ENCODE results near the gene SLC22A15.
"Not testable (repeated sequence)": the region's sequence is repeated elsewhere in the genome, so short reads cannot be mapped to it uniquely, and the experiment has no call there.

SLC22A15 gene

DNA sequence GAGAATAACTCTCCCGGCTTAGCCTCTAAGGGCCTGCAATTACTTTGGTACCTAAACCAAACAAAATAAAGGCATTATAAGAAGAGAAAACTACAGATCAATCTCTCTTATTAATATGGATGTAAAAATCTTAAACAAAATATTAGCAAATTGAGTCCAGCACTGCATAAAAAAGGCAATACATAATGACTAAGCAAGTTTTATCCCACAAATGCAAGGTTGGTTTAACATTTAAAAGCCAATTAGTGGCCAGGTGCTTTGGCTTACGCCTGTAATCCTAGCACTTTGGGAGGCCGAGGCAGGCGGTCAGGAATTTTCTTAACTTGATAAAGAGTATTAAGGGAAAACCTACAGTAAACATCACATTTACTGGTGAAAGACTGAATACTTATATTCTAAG lies 67.8 kb downstream of the SLC22A15 start:
- no peak for DNase-seq

DNA sequence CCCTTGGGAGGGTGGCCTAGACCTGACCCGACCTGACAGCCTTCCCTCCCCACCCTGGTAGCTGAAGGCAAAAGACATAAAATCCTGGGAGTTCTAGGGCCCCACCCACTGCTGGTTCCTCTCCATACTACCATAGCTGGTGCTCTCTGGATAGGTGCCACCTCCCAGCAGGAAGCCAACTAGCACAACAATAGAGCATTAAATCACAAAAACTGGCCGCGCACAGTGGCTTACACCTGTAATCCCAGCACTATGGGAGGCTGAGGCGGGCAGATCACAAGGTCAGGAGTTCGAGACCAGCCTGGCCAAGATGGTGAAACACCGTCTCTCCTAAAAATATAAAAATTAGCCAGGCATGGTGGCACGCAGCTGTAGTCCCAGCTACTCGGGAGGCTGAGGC lies 70.6 kb downstream of the SLC22A15 start:
- not testable (repeated sequence) for DNase-seq

- not testable (repeated sequence) for DNase-seq
Measured at GRCh38 chr1:116051896-116052295, 75.6 kb downstream of the SLC22A15 start.

DNA sequence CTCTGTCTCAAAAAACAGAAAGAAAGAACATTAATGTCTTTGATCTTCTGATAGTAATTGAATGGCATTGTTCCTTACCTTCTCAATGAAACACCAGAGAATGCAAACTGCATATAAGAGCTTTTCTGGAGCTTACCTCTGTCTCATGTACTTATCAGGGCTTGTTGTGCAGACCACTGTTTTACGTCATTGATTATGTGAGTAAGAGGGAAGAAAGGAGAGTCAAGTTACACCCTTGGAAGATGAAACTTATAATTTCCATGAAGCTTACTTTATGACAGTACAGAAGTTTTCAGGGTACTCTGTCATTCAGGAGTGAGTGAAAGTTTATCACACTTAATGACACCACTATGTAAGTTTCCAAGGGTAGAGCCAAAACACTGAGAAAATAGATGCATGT lies 85.9 kb downstream of the SLC22A15 start:
- DNase-seq, result no peak

GRCh38 chr1:116064616-116065015 lies 88.3 kb downstream of the SLC22A15 start:
- no peak for DNase-seq

DNA sequence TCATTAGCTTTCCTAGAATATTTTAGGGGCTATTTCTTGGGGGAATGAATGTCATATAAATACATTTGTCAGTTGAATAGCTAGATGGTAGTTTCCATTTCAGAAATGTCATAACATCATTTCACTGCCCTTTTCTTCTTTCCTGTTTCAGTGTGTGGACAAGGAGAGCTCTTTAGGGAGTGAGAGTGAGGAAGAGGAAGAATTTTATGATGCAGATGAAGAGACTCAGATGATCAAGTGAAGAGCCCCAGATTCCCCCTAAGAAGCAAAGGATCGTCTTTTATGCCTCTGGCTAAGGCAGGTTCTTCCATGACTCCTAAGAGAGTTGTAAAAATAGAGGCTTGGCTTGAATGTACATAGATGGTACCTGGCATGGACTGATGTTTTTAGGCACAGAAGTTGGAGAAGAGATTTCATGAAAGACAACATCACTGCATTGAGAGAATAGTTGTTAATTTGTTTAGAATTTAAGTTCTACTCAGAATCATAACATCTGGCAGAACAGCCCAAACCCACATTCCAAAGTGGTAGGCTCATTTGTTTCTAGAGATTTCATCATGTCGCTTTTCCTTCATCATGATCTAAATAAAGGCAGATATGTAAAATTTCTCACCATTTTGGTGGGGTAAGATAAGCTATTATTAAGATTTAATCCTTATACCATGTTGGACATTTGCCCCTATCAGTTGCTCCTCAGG lies 90.7 kb downstream of the SLC22A15 start:
- DNase-seq, result no peak

GRCh38 chr1:116067566-116067890 lies 91.2 kb downstream of the SLC22A15 start:
- DNase-seq, result no peak

GRCh38 chr1:116075575-116075974 lies 99.3 kb downstream of the SLC22A15 start:
- no peak for DNase-seq

- no peak for DNase-seq
Measured at GRCh38 chr1:116075990-116076389, 99.7 kb downstream of the SLC22A15 start.

DNA sequence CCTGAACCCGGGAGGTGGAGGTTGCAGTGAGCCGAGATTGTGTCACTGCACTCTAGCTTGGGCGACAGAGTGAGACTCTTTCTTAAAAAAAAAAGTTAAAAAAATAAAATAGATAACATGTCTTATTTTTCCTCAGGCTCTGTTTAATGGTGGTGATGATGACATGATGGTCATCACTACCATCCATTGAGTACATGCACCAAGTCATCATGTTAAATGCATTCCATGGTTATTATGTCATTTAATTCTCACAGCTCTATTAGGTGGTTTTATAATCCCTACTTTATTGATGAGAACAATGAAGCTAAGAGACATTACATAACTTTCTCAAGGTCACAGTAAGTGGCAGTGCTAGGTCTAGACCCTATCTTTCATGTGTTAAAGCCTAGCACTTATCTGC lies 100.5 kb downstream of the SLC22A15 start:
- no peak for DNase-seq

DNA sequence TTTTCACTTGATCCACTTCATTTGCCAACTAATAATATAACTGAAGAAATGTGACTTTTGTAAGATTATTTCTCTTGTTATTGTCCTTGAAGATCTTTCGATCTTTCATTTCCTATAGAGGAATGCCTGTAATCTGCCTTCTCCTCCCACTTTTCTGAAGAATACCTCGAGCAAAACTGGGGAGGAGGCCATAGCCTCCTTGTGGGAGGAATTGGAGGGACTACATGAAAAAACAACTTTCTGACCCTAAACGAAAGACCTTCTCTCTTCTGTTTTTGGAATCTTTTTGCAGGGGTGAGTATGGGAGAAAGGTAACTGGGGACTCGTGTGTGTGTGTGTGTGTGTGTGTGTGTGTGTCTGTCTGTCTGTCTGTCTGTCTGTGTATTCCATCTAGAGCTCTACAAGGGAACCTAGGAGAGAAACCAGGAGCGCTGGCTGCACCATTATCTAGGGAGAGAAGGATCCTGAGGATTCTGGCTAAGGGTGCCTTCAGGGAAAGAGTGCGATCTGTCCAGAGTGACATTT lies 102.4 kb downstream of the SLC22A15 start:
- DNase-seq, result no peak

- no peak for DNase-seq
Measured at GRCh38 chr1:116087628-116088027, 111.3 kb downstream of the SLC22A15 start.

DNA sequence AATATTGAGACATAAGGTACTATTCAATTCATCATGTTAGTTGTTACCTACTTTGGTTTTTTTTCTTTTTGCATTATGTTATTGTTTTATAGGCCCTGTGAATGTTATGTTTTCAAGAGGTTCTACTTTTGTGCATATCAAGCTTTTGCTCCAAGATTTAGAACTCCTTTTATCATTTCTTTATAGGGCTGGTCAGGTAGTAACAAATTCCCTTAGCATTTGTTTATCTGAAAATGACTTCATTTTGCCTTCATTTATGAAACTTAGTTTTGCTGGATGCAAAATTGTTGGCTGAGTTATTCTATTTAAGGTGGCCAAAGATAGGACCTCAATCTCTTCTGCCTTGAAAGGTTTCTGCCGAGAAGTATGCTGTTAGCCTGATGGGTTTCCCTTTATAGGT lies 113.6 kb downstream of the SLC22A15 start:
- no peak for DNase-seq

DNA sequence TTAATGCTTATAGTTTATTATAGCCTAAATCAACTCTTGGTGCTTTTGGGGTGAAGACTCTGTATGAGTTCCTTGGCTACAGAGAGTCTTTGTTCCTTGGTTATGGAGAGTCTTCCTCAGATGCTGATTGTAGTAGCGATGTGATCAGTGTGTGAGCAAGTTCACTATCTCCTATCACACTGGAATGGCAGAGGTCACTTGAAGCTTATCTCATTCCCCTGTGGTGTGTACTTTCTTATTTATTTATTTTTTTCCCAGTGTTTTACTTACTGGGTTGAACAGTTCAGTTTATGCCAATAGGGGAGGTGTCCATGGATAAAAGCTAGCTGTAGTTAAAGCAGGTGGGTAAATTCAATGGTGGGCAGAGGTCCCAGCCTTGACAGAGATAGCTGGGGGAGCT lies 114.8 kb downstream of the SLC22A15 start:
- no peak for DNase-seq

DNA sequence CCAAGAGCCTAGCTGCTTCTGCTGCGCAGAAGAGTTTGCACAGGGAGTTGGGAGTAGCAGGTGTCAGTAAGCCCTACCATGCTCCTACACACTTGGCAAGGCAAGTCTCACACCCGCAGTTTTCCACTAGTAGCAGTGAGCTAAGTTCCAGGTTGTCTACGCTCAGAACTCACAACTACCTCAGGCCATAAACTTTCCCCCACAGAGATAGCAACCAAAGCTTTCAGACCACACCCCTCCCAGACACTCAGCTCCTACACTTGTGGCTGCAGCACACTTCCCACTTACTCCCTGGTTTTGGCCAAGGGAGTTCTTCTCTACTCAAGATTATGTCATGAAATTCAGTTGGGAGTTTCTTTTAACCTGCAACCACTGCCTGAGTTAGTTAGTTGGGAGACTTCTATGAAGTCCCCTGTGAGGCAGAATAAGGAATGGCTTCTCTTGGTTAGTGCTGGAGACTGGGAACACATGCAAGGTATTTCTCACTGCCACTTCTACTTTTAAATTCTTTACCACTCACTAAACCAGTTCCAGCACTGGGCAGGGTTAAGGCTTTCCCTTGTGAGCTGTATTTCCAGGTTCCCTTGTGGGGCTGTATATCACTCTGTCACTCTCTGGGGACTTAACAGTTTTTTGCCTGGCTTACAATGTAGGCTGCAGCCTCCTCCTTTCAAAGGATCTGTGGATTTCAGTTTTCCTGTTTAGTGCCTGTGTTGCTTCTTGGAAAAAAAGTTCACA lies 116.6 kb downstream of the SLC22A15 start:
- no peak for DNase-seq

DNA sequence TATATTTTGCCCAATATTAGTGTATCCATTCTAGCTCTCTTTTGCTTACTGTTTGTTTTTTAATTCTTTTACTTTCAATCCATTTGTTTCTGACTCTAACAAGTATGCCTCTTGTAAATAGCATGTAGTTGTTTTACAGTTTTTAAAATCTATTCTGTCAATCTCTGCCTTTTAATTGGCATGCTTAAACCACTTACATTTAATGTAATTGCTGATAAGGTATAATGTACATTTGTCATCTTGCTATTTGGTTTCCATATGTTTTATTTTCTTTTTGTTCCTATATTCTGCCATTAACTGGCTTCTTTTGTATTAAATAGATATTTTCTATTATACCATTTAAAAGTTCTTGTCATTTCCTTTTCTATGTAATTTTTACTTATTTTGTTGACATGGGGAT lies 118.7 kb downstream of the SLC22A15 start:
- DNase-seq, result no peak

- no peak for DNase-seq
Measured at GRCh38 chr1:116096013-116096618, 119.8 kb downstream of the SLC22A15 start.

- no peak for DNase-seq
Measured at GRCh38 chr1:116097626-116098025, 121.3 kb downstream of the SLC22A15 start.

- no peak for DNase-seq
Measured at GRCh38 chr1:116099379-116099778, 123.1 kb downstream of the SLC22A15 start.

DNA sequence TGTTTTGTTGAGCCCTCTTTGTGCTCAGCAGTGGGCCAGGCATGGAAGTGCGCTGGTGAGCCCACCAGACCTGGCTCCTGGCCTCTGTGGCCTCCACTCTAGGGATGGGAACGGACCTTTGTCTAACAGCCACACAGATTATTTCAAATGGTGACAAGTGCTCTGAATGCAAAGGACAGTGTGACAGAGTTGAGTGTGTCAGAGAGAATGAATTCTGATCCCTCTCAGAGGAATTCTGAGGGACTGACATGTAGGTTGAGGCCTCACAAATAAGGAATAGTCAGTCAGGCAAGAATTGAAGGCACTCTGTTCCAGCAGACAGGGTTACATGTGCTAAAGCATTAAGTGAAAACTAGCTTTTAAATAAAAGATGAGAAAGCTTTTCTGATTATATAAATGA lies 123.6 kb downstream of the SLC22A15 start:
- DNase-seq, result no peak

GRCh38 chr1:116104667-116105066 lies 128.4 kb downstream of the SLC22A15 start:
- DNase-seq, result no peak

DNA sequence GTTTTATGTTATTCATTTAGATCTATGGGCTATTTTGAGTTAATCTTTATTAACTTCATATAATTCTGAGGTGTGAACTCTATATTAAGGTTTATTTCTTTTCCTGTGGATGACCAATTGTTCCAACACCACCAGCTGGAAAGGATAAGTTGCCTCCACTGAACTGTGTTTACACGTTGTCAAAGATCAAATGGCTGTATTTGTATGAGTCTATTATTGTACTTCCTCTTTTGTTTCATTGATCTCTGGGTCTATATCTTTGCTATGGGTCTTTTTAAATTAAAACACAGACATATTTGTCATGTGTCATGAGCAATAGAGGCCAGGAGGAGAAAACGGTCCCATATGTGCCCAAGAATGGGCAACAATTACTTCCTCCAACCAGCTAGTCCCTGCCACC lies 129.7 kb downstream of the SLC22A15 start:
- DNase-seq, result no peak

DNA sequence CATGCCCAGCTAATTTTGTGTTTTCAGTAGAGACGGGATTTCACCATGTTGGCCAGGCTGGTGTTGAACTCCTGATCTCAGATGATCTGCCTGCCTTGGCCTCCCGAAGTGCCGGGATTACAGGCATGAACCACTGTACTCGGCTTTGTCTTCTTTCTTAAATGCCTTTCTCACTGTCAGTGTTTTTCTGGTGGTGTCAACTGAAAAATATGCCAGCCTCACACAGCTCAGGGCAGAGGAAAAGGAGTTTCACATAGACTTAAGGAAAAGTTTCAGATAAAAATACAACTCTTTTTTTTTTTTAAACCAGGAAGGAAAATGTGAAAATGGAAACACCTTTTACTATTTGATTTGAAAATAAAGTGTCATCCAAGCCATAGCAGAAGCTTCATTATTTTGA lies 130.3 kb downstream of the SLC22A15 start:
- no peak for DNase-seq

- DNase-seq, result no peak
Measured at GRCh38 chr1:116107371-116107770, 131.1 kb downstream of the SLC22A15 start.
